ENCODE results near the gene GNAI2. TPM values are rescaled to one million over a fixed set of nuclear protein-coding genes. Genes with fewer than 3 reads are reported as not detected.

GNAI2 gene
- total and polyA plus RNA-seq, 2 donors (not counting 3 experiments of a cell fraction or from before 2014, with no cell fraction given), result 767 to 1,875 TPM

- no TSS peak for BruUV-seq (replicated peaks)
- Histone ChIP-seq H3K9me1 (replicated peaks; ENCODE audit: control insufficient read depth, extremely low read depth, insufficient read depth, low read length) (no peaks in the 10 kb centered on the region), H3K4me1 (ENCODE audit: control insufficient read depth, extremely low read depth, insufficient read depth, low read length) (peaks cover 6% of the 10 kb centered on the region), H3K9me3 (replicated peaks; ENCODE audit: control insufficient read depth, insufficient read depth, low read length) (no peaks in the 10 kb centered on the region), H3K27ac (ENCODE audit: insufficient read depth, low read depth, low read length) (no peak overlapping the region), H3K79me2 (ENCODE audit: control insufficient read depth, insufficient read depth, low read length) (peaks cover 15% of the 10 kb centered on the region), H4K20me1 (replicated peaks; ENCODE audit: control insufficient read depth, extremely low read depth, insufficient read depth, low read length) (no peaks in the 10 kb centered on the region), H2AFZ (ENCODE audit: low read depth, low read length) (no peak overlapping the region), H3K36me3 (ENCODE audit: control insufficient read depth in 2 of 2, extremely low read depth in 1 of 2, insufficient read depth in 2 of 2, low read length in 2 of 2) (no peaks in the 10 kb centered on the region), H3K4me3 (replicated peaks in 1 of 3; ENCODE audit: insufficient read depth in 1 of 3, low read depth in 1 of 3, low read length in 3 of 3) (no peak overlapping the region), H3K27me3 (ENCODE audit: control insufficient read depth in 2 of 2, insufficient read depth in 2 of 2, low read length in 2 of 2) (no peaks in the 10 kb centered on the region), H3K9ac (replicated peaks; ENCODE audit: extremely low read depth, insufficient read depth, low read length) (no peak overlapping the region), H3K4me2 (ENCODE audit: insufficient read depth, low read length) (no peak overlapping the region)
- intact Hi-C loops (cut with micrococcal nuclease) (no loop called here), dilution Hi-C loops (cut with MboI; ENCODE audit: extremely low pct_ligation_motif_present, low sequenced_read_pairs) (no loop called here)
- no peak for DNase-seq (ENCODE audit: low read depth, low spot score)
- no peak for FAIRE-seq
- TF ChIP-seq FOS (IDR thresholded peaks at IDR 0.05; ENCODE audit: borderline replicate concordance, insufficient read depth, low read length) (no peak), JUN (IDR thresholded peaks at IDR 0.05; ENCODE audit: borderline replicate concordance, insufficient read depth, insufficient read length, low read depth) (no peak), GATA2 (IDR thresholded peaks at IDR 0.05; ENCODE audit: insufficient read depth, insufficient read length, low read depth, low read length) (no peak), EZH2 (IDR thresholded peaks at IDR 0.05; ENCODE audit: borderline replicate concordance, low read depth, low read length, severe bottlenecking) (no peak), POLR2AphosphoS5 (IDR thresholded peaks at IDR 0.05; ENCODE audit: insufficient read depth, low read depth, low read length) (no peak), CTCF (IDR thresholded peaks at IDR 0.05; ENCODE audit: extremely low read depth in 1 of 2, insufficient read depth in 1 of 2, low read depth in 1 of 2, low read length in 2 of 2) (no peak), POLR2A (IDR thresholded peaks at IDR 0.05; ENCODE audit: low read depth, low read length) (no peak), MYC (IDR thresholded peaks at IDR 0.05; ENCODE audit: low read depth, low read length) (no peak), MAX (IDR thresholded peaks at IDR 0.05; ENCODE audit: insufficient read depth, insufficient read length) (no peak)
- POLR2A ChIA-PET, result interaction anchor here (0.7 kb wide), 1 partner anchor 11 kb away, joined by 4 read pairs; no protein-coding TSS in a partner anchor
- CTCF ChIA-PET, result no interaction called here
Observed at GRCh38 chr3:50232303-50232702, 3.7 kb upstream of the GNAI2 start.

Measured in endothelial cell of umbilical vein (primary cell).